C4-2B (cell line): ENCODE data around the gene ALOX5AP.

ENCODE experiments used
- CTCF ChIP-seq: fragments of 450-650 bp; conservative IDR thresholded peaks from 2 replicates; pipeline ENCODE4 v1.5.1; 2017; ENCODE audit warnings: mild to moderate bottlenecking
- ZFX ChIP-seq: fragments of 450-650 bp; IDR thresholded peaks from 2 replicates; pipeline ENCODE4 v1.6.1; 2017

- TF ChIP-seq CTCF = no peak
- no peak for TF ChIP-seq ZFX
Observed at GRCh38 chr13:30789166-30789862, 54.0 kb downstream of the ALOX5AP start.
